SK-N-SH (cell line): ENCODE results near the gene ZNF487. TPM values are rescaled to one million over a fixed set of nuclear protein-coding genes. Genes with fewer than 3 reads are reported as not detected.
"Not testable (repeated sequence)": the region's sequence is repeated elsewhere in the genome, so short reads cannot be mapped to it uniquely, and the experiment has no call there.

ENCODE experiments used
- CTCF ChIA-PET: fragments of 300-600, 350-600 bp; formaldehyde crosslinking; extraction: SDS; loops from one replicate; lab custom pipeline; 2021; lab: Yijun Ruan, JAX
- POLR2A ChIA-PET: fragments of 350-600 bp; sonication (Branson Sonifier 250); formaldehyde crosslinking; extraction: SDS; loops from one replicate; lab custom pipeline; 2020; ENCODE audit warnings: antibody characterized with exemption, inconsistent platforms; lab: Yijun Ruan, JAX
- DNase-seq: peaks from one replicate; pipeline ENCODE4 v3.0.0; 2012
- H2AFZ ChIP-seq: fragments of 200-600 bp; sonication (generic); 2 replicates; pipeline ENCODE4 v1.8.1; 2016; ENCODE audit warnings: antibody characterized with exemption, mild to moderate bottlenecking, low read depth
- H3F3A ChIP-seq: fragments of 200-600 bp; sonication (generic); replicated peaks from 2 replicates; pipeline ENCODE3; 2016; ENCODE audit warnings: antibody characterized with exemption, mild to moderate bottlenecking; ENCODE audit not compliant: insufficient read depth
- H3K27ac ChIP-seq, 2 experiments: fragments of 200-500 bp in 1 of 2; fragments of 200-600 bp in 1 of 2; sonication (Bioruptor generic) in 1 of 2; sonication (generic), shearing (Covaris generic) in 1 of 2; 2 replicates each; pipeline versions ENCODE4 v1.5.1 to v1.6.1; 2014 to 2016; ENCODE audit warnings: low read depth in 2 of 2, inconsistent platforms in 1 of 2, low read length in 1 of 2, mild to moderate bottlenecking in 1 of 2, mixed read lengths in 1 of 2
- H3K27me3 ChIP-seq: fragments of 200-600 bp; sonication (generic), shearing (Covaris generic); 2 replicates; pipeline ENCODE4 v1.6.1; 2016; ENCODE audit warnings: mixed run types; ENCODE audit not compliant: insufficient read depth
- H3K36me3 ChIP-seq, 2 experiments: fragments of 200-500 bp in 1 of 2; fragments of 200-600 bp in 1 of 2; sonication (Bioruptor generic) in 1 of 2; sonication (generic) in 1 of 2; replicated peaks in 1 of 2; 2 replicates each; pipeline versions ENCODE3 to v1.5.1; 2014 to 2016; ENCODE audit warnings: low read length in 1 of 2, mild to moderate bottlenecking in 1 of 2; ENCODE audit not compliant: insufficient read depth in 2 of 2, control insufficient read depth in 1 of 2
- H3K4me1 ChIP-seq, 2 experiments: fragments of 200-500 bp in 1 of 2; fragments of 200-600 bp in 1 of 2; sonication (Bioruptor generic) in 1 of 2; sonication (generic), shearing (Covaris generic) in 1 of 2; 2 replicates each; pipeline versions ENCODE4 v1.5.1 to v1.6.1; 2014 to 2016; ENCODE audit warnings: low read depth in 1 of 2, low read length in 1 of 2, mixed run types in 1 of 2; ENCODE audit not compliant: insufficient read depth in 2 of 2, control insufficient read depth in 1 of 2
- H3K4me2 ChIP-seq: fragments of 200-600 bp; sonication (generic), shearing (Covaris generic); 2 replicates; pipeline ENCODE4 v1.6.1; 2017; ENCODE audit warnings: mixed run types
- H3K4me3 ChIP-seq, 2 experiments: fragments of 200-500 bp in 1 of 2; fragments of 200-600 bp in 1 of 2; sonication (Bioruptor generic) in 1 of 2; sonication (generic), shearing (Covaris generic) in 1 of 2; 2 replicates each; pipeline versions ENCODE4 v1.5.1 to v1.8.1; 2014 to 2016; ENCODE audit warnings: low read depth in 2 of 2, inconsistent platforms in 1 of 2, low read length in 1 of 2, mild to moderate bottlenecking in 1 of 2, mixed read lengths in 1 of 2, moderate library complexity in 1 of 2
- H3K79me2 ChIP-seq: fragments of 200-600 bp; sonication (generic); 2 replicates; pipeline ENCODE4 v1.8.1; 2017; ENCODE audit warnings: mild to moderate bottlenecking; ENCODE audit not compliant: insufficient read depth
- H3K9ac ChIP-seq: fragments of 200-600 bp; sonication (generic); 2 replicates; pipeline ENCODE4 v1.6.1; 2017; ENCODE audit warnings: mixed run types
- H3K9me2 ChIP-seq: fragments of 200-600 bp; sonication (generic); 2 replicates; pipeline ENCODE4 v1.6.1; 2017; ENCODE audit warnings: mixed run types
- H3K9me3 ChIP-seq: fragments of 200-600 bp; sonication (generic); 2 replicates; pipeline ENCODE4 v1.6.1; 2017; ENCODE audit warnings: mixed run types, mild to moderate bottlenecking, moderate library complexity
- H4K20me1 ChIP-seq: fragments of 200-600 bp; sonication (generic); 2 replicates; pipeline ENCODE4 v1.6.1; 2017; ENCODE audit warnings: mild to moderate bottlenecking, mixed run types; ENCODE audit not compliant: insufficient read depth
- FOXM1 ChIP-seq: IDR thresholded peaks from 2 replicates; pipeline ENCODE4 v1.4.0; 2012; ENCODE audit warnings: low read depth, mild to moderate bottlenecking
- GATA2 ChIP-seq: sonication (generic); formaldehyde crosslinking; IDR thresholded peaks from 2 replicates; pipeline ENCODE4 v1.5.0; 2020; ENCODE audit warnings: mild to moderate bottlenecking, missing genetic modification reagents
- MEF2A ChIP-seq: IDR thresholded peaks from 2 replicates; pipeline ENCODE4 v1.4.0; 2012; ENCODE audit warnings: low read depth, borderline replicate concordance
- PBX3 ChIP-seq: IDR thresholded peaks from 2 replicates; pipeline ENCODE4; 2012
- REST ChIP-seq: IDR thresholded peaks from 2 replicates; pipeline ENCODE4 v1.6.1; 2012; ENCODE audit warnings: mild to moderate bottlenecking, low read depth, low read length, moderate library complexity
- RFX5 ChIP-seq: IDR thresholded peaks from 2 replicates; pipeline ENCODE4 v1.6.1; 2012; ENCODE audit warnings: mild to moderate bottlenecking, improper control_type of control experiment, low read length
- TCF12 ChIP-seq: IDR thresholded peaks from 2 replicates; pipeline ENCODE4 v1.4.0; 2012
- USF2 ChIP-seq: fragments of 150-350 bp; IDR thresholded peaks from 2 replicates; pipeline ENCODE4 v1.6.1; 2017; ENCODE audit warnings: antibody characterized with exemption, low read length, low read depth, borderline replicate concordance
- ZBTB33 ChIP-seq: IDR thresholded peaks from 2 replicates; pipeline ENCODE4 v1.4.0; 2012; ENCODE audit warnings: low read depth, borderline replicate concordance
- WGBS: methylation state at CpG from one replicate; pipeline ENCODE4 v1.1.6; 2017; ENCODE audit warnings: low lambda C conversion rate; 5-methylcytosine and 5-hydroxymethylcytosine counted together
- polyA plus RNA-seq, 3 experiments: library from polyadenylated mRNA; depleted of rRNA; stranded (reverse); fragments of >200 nt; gene quantifications; 2 replicates each; pipeline ENCODE4 v1.2.3, GENCODE V29; 2012

The ZNF487 gene
- polyA plus RNA-seq, 1 of the 3 experiments (the other 2 are of a cell fraction), result 2.7 TPM

- TF ChIP-seq PBX3, result no peak
- TF ChIP-seq FOXM1, result no peak
- TF ChIP-seq MEF2A, result no peak
- TF ChIP-seq ZBTB33, result no peak
- no peak for TF ChIP-seq USF2
- no peak for TF ChIP-seq TCF12
- no peak for TF ChIP-seq RFX5
Measured at GRCh38 chr10:43444323-43444722, 7.4 kb downstream of the ZNF487 start (continued).

GRCh38 chr10:43444897-43445466 lies 8.1 kb downstream of the ZNF487 start:
- no peak overlapping the region for H3K4me2 ChIP-seq
- WGBS, result 86% methylated on average over 2 of the region's 2 CpGs
- CTCF ChIA-PET, result interaction anchor here (0.6 kb wide), 1 partner anchor 7 kb away, joined by 3 read pairs; no protein-coding TSS in a partner anchor
- H3K36me3 ChIP-seq, result peaks cover 0 to 9% of the 10 kb centered on the region in 2 experiments
- H3K4me1 ChIP-seq, result no peaks in the 10 kb centered on the region
- H3K27me3 ChIP-seq, result no peaks in the 10 kb centered on the region
- H3K4me3 ChIP-seq, result no peak overlapping the region
- no peaks in the 10 kb centered on the region for H4K20me1 ChIP-seq
- no peak overlapping the region for H2AFZ ChIP-seq
- POLR2A ChIA-PET, result no interaction called here
- no peak overlapping the region for H3K9ac ChIP-seq
- DNase-seq, result no peak
- H3K9me3 ChIP-seq, result no peaks in the 10 kb centered on the region
- H3K79me2 ChIP-seq, result peaks cover 9% of the 10 kb centered on the region; the same call in 1 of the 2 replicates
- H3K9me2 ChIP-seq, result no peaks in the 10 kb centered on the region
- H3K27ac ChIP-seq, result no peak overlapping the region
- H3F3A ChIP-seq, result no peaks in the 10 kb centered on the region
- no peak for TF ChIP-seq REST
- TF ChIP-seq GATA2 (CRISPR knock-in tag), result no peak

- H4K20me1 ChIP-seq, H3K36me3 ChIP-seq, H3K9ac ChIP-seq, H3K79me2 ChIP-seq, H3K4me2 ChIP-seq, H3K9me2 ChIP-seq, H2AFZ ChIP-seq, H3F3A ChIP-seq, POLR2A ChIA-PET, DNase-seq, H3K27me3 ChIP-seq, H3K9me3 ChIP-seq, H3K4me1 ChIP-seq, CTCF ChIA-PET, H3K27ac ChIP-seq, H3K4me3 ChIP-seq: not testable (repeated sequence)
- 95% methylated on average over 3 of the region's 53 CpGs for WGBS
Measured at GRCh38 chr10:43446219-43447017, 9.5 kb downstream of the ZNF487 start.
